NB4 (cell line): ENCODE measurements around the gene PWWP2A.

Experiments
- POLR2A ChIP-seq: IDR thresholded peaks from 2 replicates; pipeline ENCODE4 v1.6.1; 2011; ENCODE audit warnings: mild to moderate bottlenecking; ENCODE audit not compliant: insufficient read length; ENCODE audit errors: extremely low read depth
- TF ChIP-seq, protein P1 (sequence below): IDR thresholded peaks from one replicate; pipeline ENCODE4 v1.5.1; 2012; ENCODE audit warnings: low read depth, low read length

DNA sequence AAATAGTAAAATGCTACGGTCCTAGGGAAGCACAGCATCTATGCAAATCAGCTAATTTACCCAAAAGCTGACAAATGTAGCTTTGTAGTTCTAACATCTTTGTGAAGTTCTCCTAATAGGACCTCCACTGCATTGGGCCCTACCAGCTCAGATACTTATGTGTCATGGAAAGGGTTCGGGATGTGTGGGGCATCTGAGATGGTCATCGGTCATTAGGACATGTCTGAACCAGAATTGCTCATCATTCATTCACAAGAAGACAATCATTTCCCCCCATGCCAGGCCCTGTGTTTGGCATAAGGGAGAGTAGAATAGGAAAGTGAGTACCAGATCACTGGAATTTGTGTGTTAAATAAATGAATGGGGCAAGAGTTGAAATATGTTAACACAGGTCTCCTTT, 35.7 kb downstream of the PWWP2A start:
- TF ChIP-seq, protein P1, sequence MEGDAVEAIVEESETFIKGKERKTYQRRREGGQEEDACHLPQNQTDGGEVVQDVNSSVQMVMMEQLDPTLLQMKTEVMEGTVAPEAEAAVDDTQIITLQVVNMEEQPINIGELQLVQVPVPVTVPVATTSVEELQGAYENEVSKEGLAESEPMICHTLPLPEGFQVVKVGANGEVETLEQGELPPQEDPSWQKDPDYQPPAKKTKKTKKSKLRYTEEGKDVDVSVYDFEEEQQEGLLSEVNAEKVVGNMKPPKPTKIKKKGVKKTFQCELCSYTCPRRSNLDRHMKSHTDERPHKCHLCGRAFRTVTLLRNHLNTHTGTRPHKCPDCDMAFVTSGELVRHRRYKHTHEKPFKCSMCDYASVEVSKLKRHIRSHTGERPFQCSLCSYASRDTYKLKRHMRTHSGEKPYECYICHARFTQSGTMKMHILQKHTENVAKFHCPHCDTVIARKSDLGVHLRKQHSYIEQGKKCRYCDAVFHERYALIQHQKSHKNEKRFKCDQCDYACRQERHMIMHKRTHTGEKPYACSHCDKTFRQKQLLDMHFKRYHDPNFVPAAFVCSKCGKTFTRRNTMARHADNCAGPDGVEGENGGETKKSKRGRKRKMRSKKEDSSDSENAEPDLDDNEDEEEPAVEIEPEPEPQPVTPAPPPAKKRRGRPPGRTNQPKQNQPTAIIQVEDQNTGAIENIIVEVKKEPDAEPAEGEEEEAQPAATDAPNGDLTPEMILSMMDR, result no peak
- TF ChIP-seq POLR2A, result no peak
